HepG2 (cell line): ENCODE measurements around the gene MIEF2. TPM values are rescaled to one million over a fixed set of nuclear protein-coding genes. Genes with fewer than 3 reads are reported as not detected.
A peak's percentile ranks its signal among the peaks of the same experiment; 100 is the strongest.

ENCODE experiments used
- FOXC1 ChIP-seq: sonication (generic); formaldehyde crosslinking; IDR thresholded peaks from 2 replicates; pipeline ENCODE4 v1.8.0; 2022; ENCODE audit warnings: mild to moderate bottlenecking, missing genetic modification reagents, borderline replicate concordance
- GMEB2 ChIP-seq: IDR thresholded peaks from 2 replicates; pipeline ENCODE4 v1.6.1; 2016; ENCODE audit warnings: missing biosample characterization, missing genetic modification reagents, low read depth
- KDM2A ChIP-seq: sonication (generic); formaldehyde crosslinking; IDR thresholded peaks from 2 replicates; pipeline ENCODE4 v1.4.0; 2020; ENCODE audit warnings: low read depth, missing genetic modification reagents, borderline replicate concordance
- MAZ ChIP-seq, 2 experiments: sonication (generic) in 1 of 2; formaldehyde crosslinking in 1 of 2; IDR thresholded peaks; 2 replicates each; pipeline versions ENCODE4 v1.5.0 to v1.6.1; 2012 to 2020; ENCODE audit warnings: low read depth in 2 of 2, mild to moderate bottlenecking in 2 of 2, borderline replicate concordance in 1 of 2, improper control_type of control experiment in 1 of 2, low read length in 1 of 2, missing genetic modification reagents in 1 of 2, moderate library complexity in 1 of 2
- PCBP2 ChIP-seq: fragments of 200-400 bp; formaldehyde crosslinking; optimal IDR thresholded peaks from 2 replicates; pipeline ENCODE3; 2018; ENCODE audit warnings: low read length, low read depth; ENCODE audit not compliant: poor library complexity, severe bottlenecking
- RNF2 ChIP-seq: fragments of 450-650 bp; conservative IDR thresholded peaks from 2 replicates; pipeline ENCODE4 v1.6.1; 2016; ENCODE audit warnings: low read depth
- ZBTB40 ChIP-seq, 2 experiments: fragments of 450-650 bp in 1 of 2; sonication (generic) in 1 of 2; formaldehyde crosslinking in 1 of 2; IDR thresholded peaks; 2 replicates each; pipeline versions ENCODE4 v1.6.1 to v1.8.0; 2016 to 2022; ENCODE audit warnings: antibody characterized with exemption in 1 of 2, mild to moderate bottlenecking in 1 of 2, missing genetic modification reagents in 1 of 2
- ZNF33A ChIP-seq: sonication (generic); formaldehyde crosslinking; IDR thresholded peaks from 2 replicates; pipeline ENCODE4 v1.5.1; 2020; ENCODE audit warnings: missing genetic modification reagents, mild to moderate bottlenecking, moderate library complexity, borderline replicate concordance
- ZNF552 ChIP-seq: sonication (generic); formaldehyde crosslinking; IDR thresholded peaks from 2 replicates; pipeline ENCODE4 v1.9.0; 2022; ENCODE audit warnings: missing genetic modification reagents, mild to moderate bottlenecking, borderline replicate concordance
- ZNF710 ChIP-seq: sonication (generic); formaldehyde crosslinking; IDR thresholded peaks from 2 replicates; pipeline ENCODE4 v1.5.0; 2020; ENCODE audit warnings: mild to moderate bottlenecking, missing genetic modification reagents, borderline replicate concordance
- ZNF747 ChIP-seq: sonication (generic); formaldehyde crosslinking; IDR thresholded peaks from 2 replicates; pipeline ENCODE4 v1.8.1; 2023; ENCODE audit warnings: missing genetic modification reagents, mild to moderate bottlenecking, borderline replicate concordance
- polyA plus RNA-seq, 8 experiments: library from polyadenylated mRNA; depleted of rRNA in 3 of 8; stranded (reverse) in 7 of 8; unstranded in 1 of 8; fragments of >200 nt; fragmentation: Illumina TruSeq in 4 of 8; extraction: Trizol in 4 of 8; gene quantifications; 2 replicates each; pipeline versions ENCODE4 v1.2.1 to v1.2.3, GENCODE V29; 2011 to 2016; ENCODE audit warnings: low read depth in 4 of 8, missing spikeins in 1 of 8, mixed read lengths in 1 of 8; ENCODE audit not compliant: insufficient read depth in 1 of 8
- total RNA-seq, 5 experiments: library from RNA; depleted of rRNA; stranded (reverse); fragments of >200 nt; fragmentation: Illumina TruSeq; extraction: Trizol; gene quantifications; 2 replicates each; pipeline ENCODE4 v1.2.3, GENCODE V29; 2016; ENCODE audit warnings: low read depth in 1 of 5

Gene MIEF2
- total and polyA plus RNA-seq, 2 of the 13 experiments (the other 11 are each of a cell fraction or from before 2014, with no cell fraction given) = 6.0 to 8.0 TPM

GRCh38 chr17:18260332-18261145 lies at the start of gene MIEF2 (continued):
- peak; percentile 76 for TF ChIP-seq KDM2A (CRISPR knock-in tag)
- TF ChIP-seq GMEB2 (CRISPR knock-in tag) = peak; percentile 70
- peak; percentile 97 for TF ChIP-seq FOXC1 (CRISPR knock-in tag)
- no peak for TF ChIP-seq ZNF33A (CRISPR knock-in tag)
- TF ChIP-seq RNF2 = peak; percentile 36; the same call in 1 of the 2 replicates
- TF ChIP-seq MAZ (IDR thresholded peaks at IDR 0.05; ENCODE audit: borderline replicate concordance, low read depth, low read length) = peak; percentile 11; the same call in 1 of the 2 replicates
- peak; percentile 91 for TF ChIP-seq MAZ (CRISPR knock-in tag; IDR thresholded peaks at IDR 0.05; ENCODE audit: low read depth)
- TF ChIP-seq ZNF710 = no peak
- no peak for TF ChIP-seq ZBTB40 (IDR thresholded peaks at IDR 0.05)
- TF ChIP-seq ZBTB40 (CRISPR knock-in tag; IDR thresholded peaks at IDR 0.05) = peak; percentile 39; the same call in 1 of the 2 replicates
- no peak for TF ChIP-seq PCBP2
- TF ChIP-seq ZNF747 (CRISPR knock-in tag) = peak; percentile 89; the same call in 1 of the 2 replicates
- 0 out of 2 replicates have a peak, but pooled peaks have one; percentile 28 for TF ChIP-seq ZNF552
